GM10847 (cell line): ENCODE data around the gene NOTCH4.

Source experiments
- POLR2A ChIP-seq: IDR thresholded peaks from 2 replicates; pipeline ENCODE4 v1.6.1; 2011; ENCODE audit not compliant: insufficient read length; ENCODE audit errors: extremely low read depth

The NOTCH4 gene

DNA sequence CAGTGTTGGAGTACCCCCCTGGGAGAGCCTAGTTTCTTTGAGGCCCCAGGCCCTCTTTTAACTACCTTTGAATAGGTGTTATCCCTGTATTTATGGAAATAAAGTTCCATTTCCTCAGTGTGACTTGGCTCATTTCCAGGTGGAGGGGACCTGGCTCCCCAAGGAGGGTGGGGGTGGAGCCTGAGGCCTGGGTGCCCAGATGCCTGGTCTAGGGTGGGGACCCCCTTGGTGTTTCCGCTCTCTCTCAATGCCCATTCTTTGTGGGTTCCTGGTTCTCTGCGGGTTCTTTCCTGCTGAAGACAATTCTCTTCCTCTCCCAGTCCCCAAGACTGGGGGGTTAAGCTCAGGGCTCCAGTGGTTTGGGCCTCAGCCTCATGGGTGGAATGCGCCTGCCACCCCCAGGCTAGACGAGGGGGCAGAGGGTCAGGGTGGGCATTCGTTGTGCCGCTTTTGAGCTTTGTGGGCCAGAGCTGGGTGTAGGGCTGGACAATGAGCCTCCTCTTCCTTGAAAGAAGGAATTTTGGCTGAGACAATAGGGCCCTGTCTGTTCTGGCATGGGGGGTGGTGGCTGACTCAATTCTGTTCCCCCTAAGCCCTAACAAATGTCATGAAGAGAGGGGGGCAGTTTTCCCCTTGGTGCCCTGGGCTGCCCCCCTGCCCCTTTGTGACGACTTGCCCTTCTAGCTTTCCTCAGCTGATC, 60.2 kb downstream of the NOTCH4 start:
- no peak for TF ChIP-seq POLR2A

DNA sequence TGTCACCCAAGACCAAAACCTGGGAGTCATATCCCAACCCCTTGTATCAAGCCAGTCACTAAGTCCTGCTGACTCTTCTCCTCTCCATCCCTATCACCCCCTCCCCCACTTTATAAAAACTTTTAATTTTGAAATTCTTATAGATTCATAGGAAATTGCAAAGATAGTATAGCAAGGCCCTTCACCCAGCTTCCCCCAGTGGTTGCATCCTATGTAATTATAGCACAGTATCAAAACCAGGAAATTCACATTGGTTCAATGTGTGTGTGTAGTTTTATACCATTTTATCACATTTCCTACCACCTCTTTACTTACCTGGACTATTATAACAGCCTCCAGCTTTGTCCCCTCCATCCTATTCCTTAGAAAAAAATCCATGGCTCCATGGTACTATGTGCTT, 65.8 kb downstream of the NOTCH4 start:
- TF ChIP-seq POLR2A: no peak

DNA sequence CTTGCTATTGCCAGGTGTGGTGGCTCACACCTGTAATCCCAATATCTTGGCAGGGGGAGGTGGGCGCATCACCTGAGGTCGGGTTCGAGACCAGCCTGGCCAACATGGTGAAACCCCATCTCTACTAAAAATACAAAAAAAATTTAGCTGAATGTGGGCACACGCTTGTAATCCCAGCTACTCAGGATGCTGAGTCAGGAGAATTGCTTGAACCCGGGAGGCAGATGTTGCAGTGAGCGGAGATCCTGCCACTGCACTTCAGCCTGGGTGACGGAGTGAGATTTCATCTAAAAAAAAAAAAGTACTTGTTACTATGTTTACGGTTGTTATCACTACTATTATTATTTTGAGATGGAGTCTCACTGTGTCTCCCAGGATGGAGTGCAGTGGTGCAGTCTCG, 67.0 kb downstream of the NOTCH4 start:
- TF ChIP-seq POLR2A: no peak

DNA sequence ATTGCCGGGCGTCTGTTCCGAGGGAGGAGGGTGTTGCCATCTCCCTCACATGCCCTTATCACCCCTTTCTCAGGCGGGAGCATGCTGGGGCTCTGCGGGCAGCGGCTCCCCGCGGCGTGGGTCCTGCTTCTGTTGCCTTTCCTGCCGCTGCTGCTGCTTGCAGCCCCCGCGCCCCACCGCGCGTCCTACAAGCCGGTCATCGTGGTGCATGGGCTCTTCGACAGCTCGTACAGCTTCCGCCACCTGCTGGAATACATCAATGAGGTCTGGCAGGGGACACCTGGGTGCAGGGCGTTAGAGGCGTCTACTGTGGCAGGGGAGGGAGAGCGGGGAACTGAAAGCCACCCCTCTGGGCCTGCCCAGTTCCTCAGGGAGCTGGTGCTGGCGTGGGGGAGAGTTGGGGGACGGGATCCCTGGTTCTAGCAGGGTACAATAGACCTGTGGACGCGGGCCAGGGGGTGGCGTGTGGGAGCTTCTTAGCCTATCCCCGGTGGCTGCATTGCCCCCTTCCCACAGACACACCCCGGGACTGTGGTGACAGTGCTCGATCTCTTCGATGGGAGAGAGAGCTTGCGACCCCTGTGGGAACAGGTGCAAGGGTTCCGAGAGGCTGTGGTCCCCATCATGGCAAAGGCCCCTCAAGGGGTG, 69.2 kb downstream of the NOTCH4 start:
- TF ChIP-seq POLR2A: no peak

DNA sequence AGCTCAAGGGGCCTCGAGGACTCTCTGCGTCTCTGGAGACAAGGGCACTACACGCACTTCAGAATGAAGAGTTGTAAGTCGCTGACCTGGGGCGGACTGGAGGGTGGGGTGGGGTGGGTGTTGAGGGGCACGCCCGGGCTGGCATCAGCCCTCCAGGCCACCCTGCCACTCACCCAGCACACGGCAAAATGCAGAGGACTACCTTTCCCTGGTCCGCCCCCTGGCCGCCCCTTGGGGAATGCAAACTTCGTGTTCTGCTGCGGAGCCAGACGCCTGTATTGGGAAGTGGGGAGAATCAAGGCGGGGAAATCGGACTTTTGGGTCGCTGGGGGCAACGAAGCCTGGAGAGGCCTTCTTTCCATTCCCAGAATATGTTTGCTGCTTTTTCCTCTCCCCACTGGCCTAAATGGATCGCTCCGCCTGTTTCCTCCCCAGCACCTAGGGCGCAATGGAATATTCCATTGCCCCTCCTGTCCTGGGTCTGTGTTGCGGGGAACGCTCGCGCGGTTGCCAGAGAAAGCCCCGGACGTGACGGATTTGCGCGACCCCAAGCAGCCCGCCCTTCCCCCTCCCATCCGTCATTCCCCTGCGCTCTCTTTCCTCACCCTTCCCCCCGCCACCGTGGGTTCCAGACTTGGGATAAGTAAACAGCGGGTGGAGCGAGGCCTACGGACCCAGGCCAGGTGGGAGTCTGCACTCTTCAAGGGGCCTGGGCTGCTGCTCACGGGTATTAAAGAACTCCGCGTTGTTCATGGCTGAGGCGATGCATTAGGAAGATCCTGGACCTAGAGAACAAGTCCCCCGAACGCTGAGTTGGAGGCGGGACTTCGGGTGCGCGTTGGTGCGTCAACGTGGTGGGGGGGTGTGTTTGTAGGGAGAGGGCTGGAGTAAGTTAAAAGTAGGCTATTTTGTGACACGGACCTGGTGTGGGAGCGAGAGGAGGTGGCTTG, 70.0 kb downstream of the NOTCH4 start, which contains the start of gene PPT2:
Gene PPT2, plus strand, starts transcription at position 578 of the 950 bp plus-strand sequence. CDS start 454 bp downstream, outside the sequence.
- no peak for TF ChIP-seq POLR2A

DNA sequence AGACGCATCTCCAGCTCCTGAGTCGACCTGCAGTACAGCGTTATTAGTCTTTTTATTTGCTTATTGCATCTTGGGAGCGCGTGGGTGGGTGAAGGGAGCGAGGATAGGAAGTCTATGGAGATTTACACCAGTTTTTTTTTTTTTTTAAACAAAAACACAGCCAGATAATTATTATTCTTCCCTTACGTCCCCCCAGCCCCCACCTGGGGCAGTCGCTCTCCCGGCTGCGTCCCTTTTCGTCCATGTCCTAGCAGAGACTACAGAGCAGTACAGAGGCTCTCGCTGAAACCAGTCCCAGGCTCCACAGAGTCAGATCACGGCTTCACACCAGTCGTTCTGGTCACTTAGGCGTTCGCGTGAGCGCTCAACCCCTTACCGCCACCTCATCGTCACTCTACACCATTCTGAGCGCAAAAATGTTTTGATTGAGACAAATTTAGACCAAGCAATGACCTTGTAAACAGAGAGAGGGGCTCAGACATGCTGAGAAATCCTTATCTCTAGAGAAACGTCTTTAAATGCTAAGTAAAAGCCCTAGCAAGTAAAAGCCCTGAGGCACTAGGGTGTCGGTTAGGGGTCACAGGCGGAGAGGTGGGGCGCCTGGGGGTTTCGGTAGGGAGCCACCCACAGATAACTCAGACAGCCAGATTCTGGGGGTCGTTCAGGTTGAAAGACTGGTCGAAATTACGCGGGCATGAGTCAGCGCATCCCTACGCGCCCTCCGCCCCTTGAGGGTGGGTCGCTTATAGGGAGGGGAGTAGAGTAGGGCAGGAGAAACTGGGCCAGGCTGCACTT, 70.9 kb downstream of the NOTCH4 start:
- TF ChIP-seq POLR2A: no peak

DNA sequence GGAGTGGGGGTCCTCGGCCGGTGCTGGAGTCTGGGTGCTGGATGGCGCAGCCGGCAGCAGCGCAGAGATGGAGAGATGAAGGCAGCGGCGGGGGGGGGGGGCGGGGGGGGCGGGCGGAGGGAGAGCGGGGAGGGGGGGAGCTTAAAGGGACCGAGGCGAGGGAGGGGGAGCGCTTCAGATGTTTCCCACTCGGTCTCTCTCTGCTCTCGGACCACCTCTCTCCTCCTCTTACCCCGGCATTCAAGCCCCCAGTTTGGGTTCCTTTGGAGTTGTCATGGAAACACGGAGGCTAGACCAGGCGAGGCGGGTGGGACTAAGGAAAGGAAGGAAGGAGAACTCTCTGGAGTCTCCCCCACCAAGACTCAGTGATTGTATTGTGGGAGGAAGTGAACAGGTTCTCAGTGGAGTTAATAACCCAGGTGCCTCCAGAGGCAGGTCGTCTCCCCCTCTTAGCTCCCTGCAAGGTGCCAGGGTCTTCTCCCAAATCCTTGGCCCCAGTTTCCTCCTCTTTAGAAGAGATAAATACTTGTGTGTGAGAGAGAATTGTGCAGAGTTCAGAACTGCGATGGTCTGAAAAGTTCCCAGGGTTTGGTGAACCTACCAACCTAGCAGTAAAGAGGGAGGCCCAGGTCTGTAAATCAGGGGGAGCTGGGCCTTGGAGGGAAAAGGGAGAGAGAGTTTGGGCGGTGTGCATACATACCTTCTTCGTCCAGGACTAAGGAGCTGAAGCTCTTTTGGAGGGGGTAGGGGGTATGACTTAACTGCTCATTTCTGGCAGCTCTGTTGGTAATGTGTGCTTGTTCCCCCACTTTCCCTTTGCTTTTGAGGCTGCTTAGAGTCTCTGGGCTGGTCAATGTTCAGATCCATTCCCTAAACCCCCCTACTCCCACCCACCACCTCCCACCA, 71.8 kb downstream of the NOTCH4 start, which contains the start of gene PRRT1:
Gene PRRT1, minus strand, starts transcription at position 77 of the 906 bp plus-strand sequence. CDS start 112 bp downstream, outside the sequence.
- no peak for TF ChIP-seq POLR2A

DNA sequence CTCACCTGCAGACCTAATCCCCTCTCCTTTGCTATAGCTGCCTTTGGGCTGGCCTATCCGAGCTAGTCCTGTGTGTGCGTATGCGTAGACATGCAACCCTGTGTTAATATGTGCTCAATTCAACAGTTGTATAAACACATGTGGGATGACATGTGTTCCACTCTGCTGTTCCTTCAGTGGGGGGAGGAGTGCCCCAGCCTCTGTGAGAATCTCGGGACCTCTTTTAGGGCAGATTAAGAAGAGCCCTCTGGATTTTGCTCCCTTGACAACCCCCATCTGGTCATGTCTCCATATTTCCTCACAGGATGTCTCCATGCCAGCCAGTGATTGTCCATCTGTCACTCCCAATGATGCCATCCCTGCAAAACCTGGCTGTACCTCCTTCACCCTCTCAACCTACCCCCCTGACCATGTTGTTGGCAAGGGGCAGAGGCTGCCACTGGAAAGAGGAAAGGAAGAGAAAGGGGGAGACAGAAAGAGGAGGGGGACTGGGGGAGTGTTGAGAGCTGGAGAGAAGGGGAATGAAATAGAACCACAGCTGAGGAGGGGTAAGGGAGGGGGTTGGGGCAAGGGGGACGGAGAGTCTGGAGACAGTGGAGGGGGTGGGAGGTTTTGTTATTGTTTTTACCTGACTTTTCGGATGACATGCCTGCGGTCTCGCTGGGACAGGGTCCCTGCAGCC, 72.5 kb downstream of the NOTCH4 start:
- TF ChIP-seq POLR2A: no peak

DNA sequence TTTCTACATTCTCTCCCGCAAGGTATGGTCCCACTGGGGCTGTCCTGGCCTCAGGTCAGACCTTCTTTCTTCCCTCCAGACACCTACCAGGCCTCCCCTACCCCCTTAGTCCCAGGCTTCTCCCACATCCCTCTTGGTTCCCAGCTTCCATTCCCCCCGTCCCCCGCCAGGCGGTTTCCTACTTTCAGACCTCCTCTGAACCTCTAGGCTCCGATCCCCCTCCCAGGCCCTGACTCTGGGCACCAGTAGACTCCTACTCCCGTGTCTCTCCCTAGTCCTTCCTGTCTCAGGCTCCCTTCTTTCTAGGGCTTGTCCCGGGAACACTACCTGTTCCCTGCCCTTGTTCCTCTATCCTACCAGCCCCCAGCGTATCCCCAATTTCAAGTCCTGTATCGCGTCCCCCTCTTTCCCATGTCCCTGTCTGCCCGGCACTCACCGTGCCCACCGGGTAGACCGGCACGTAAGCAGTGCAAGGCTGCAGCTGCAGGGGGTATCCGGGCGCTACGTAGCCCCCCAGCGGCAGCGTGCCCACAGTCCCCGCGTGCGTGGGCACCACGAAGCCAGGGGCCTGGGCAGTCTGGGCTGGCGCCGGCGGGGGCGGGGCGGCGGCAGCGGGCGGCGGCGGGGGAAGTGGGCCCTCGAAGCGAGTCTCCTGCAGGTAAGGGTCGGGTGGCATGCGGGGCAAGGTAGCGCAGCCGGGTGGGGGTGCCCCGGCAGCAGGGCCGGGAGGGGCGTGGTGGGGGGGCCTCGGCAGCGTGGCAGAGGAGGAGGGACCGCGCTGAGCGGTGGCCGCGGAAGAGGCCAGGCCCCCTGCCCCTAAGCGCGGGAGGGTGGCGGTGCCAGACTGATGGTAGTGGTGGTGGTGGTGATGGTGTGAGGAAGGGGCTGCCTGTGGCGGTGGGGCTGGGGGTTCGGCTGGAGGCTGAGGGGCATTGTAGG, 73.7 kb downstream of the NOTCH4 start:
- TF ChIP-seq POLR2A: no peak

DNA sequence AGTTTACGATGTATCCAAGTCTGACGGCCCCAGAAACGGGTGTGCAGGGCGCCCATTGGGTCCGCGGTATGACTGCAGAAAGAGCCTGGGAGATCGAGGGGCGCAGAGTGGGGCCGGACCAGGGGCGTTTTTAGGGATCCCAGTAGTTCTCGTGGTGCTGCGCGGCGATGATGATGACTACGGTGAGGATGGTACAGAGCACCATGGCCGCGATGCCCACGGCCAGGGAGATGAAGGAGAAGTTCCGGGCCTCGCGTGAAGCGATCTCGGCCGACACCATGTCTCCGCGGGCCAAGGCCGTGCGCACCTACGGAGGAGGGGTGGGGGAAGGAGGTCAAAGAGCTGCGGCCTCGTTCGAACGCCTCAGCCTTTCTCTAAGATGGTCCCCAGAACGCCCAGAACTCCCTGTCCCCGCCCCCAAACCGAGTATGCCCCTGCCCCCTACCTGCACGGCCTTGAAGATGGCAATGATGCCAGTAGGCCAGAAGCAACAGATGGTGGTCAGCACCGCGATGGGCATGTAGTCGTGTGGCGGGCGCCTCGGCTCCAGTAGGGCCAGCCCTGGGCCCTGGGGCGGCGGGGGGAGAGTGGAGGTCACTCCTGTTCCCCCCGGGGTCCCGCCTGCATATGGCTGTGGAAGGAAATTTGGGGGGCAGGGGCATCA, 74.6 kb downstream of the NOTCH4 start:
- no peak for TF ChIP-seq POLR2A

DNA sequence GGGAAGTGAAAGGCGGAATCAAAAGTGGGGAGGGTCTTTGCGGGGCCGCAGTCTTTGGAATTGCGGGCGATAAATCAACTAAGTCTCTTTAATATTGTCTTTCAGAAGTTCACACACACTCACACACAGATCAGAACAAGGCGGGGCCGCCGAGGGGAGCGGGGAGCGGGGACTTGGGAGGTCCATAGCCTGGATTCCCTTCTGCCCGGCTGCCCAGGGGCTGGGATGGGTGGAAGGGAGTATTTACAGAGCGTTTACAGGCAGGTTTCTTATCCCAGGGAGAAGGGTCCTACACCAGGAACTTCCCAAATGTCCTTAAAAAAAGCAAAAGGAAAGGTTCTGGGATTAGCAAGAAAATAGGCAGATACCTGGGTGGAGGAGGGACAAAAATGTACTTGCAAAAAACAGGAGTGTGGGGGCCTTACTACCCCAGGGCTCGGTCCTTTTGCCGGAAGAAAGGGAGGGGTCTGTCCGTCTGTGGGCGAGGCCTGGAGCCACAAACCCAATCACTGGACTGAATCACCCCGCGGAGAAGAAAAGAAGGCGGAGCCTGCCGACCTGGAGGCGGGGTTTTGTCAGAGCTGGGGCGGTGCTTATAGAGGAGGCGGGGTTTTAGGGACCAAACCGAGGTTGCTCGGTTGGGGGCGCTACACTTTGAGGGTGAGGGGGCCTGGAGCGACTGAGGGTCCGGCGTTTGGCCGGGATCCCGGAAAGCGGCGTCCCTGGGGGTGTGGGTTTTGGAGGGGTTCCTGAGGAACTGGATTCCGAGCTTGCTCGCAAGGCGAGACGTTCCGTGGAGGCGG, 75.4 kb downstream of the NOTCH4 start:
- no peak for TF ChIP-seq POLR2A
